GM18508 (cell line): ENCODE measurements around the gene CD44.

Experiments
- ATAC-seq: cut with Tn5 transposase; IDR thresholded peaks from one replicate; pipeline ENCODE4 v1.9.1; 2021; ENCODE audit warnings: moderate number of reproducible peaks; ENCODE audit not compliant: insufficient read depth, unreplicated experiment

Gene CD44

GRCh38 chr11:35155677-35156076 lies 16.7 kb downstream of the CD44 start:
- no peak for ATAC-seq

- no peak for ATAC-seq
These were observed 19.1 kb downstream of the CD44 start for GRCh38 chr11:35157814-35158700.

GRCh38 chr11:35158701-35159510 lies 19.9 kb downstream of the CD44 start:
- ATAC-seq: no peak

GRCh38 chr11:35160246-35160824 lies 21.4 kb downstream of the CD44 start:
- ATAC-seq: no peak

- ATAC-seq: no peak
These were observed 22.1 kb downstream of the CD44 start for GRCh38 chr11:35160902-35161597.

- no peak for ATAC-seq
These were observed 23.8 kb downstream of the CD44 start for GRCh38 chr11:35162745-35163144.

GRCh38 chr11:35163209-35163608 lies 24.2 kb downstream of the CD44 start:
- no peak for ATAC-seq

GRCh38 chr11:35163702-35164496 lies 24.9 kb downstream of the CD44 start:
- ATAC-seq: no peak

- no peak for ATAC-seq
These were observed 26.1 kb downstream of the CD44 start for GRCh38 chr11:35165030-35165422.

GRCh38 chr11:35165423-35166368 lies 26.7 kb downstream of the CD44 start:
- ATAC-seq: peak; percentile 63

GRCh38 chr11:35166369-35167360 lies 27.7 kb downstream of the CD44 start:
- ATAC-seq: peak; percentile 4

GRCh38 chr11:35167426-35167954 lies 28.5 kb downstream of the CD44 start:
- no peak for ATAC-seq

GRCh38 chr11:35168671-35169070 lies 29.7 kb downstream of the CD44 start:
- no peak for ATAC-seq

- no peak for ATAC-seq
These were observed 30.1 kb downstream of the CD44 start for GRCh38 chr11:35169112-35169511.

- ATAC-seq: no peak
These were observed 30.8 kb downstream of the CD44 start for GRCh38 chr11:35169754-35170153.

- no peak for ATAC-seq
These were observed 31.5 kb downstream of the CD44 start for GRCh38 chr11:35170503-35170902.

GRCh38 chr11:35171226-35171625 lies 32.3 kb downstream of the CD44 start:
- ATAC-seq: no peak
